ENCODE measurements around the gene AK8.

AK8 gene

DNA sequence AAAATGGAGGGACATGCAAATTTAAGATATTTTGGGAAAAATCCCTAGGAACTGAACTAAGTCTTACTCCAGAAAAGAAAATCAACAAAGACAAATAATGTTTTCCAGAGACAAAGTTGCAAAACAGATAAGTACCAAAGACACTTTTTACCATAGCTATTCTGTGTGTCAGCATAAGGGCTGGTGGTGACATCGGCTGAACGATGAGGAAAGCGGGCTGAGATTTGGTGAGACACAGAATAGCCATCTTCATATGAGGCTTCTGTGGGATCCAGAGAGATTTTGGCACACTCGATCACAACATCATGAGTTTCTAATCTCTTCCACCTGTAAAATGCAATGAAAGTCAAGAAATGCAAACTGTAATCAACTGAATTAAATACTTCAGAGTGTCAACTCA is 34.0 kb upstream of the AK8 start:
- peaks cover 69% of the 10 kb centered on the region for H3K36me3 ChIP-seq

DNA sequence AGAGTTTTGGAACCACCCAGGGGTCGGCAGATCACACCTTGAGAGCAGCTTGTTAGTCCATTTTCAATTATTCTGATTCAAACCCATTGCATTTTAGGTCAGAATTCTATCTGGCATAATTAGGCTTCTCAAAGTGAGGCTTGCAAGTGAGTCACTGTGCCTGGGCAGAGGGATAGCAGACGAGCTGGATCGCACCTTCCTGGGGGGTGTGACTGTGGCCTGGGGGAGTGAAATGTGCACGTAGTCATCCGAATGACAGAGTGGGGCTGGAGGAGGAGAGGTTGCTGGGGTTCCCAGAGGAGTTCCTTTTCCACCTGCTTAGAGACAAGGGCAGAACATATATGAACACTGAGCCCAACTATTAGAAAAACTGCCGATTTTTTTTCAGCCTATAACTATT is 32.3 kb upstream of the AK8 start:
- Histone ChIP-seq H3K27me3 (no peaks in the 10 kb centered on the region), H3K4me3 (ENCODE audit: low read depth in 1 of 2, low read length in 1 of 2) (no peak overlapping the region), H3K9me3 (no peaks in the 10 kb centered on the region), H3K36me3 (peaks cover 67% of the 10 kb centered on the region), H3K27ac (no peak overlapping the region), H3K4me1 (ENCODE audit: control insufficient read depth in 1 of 2, insufficient read depth in 1 of 2, low read depth in 1 of 2, low read length in 1 of 2) (no peaks in the 10 kb centered on the region)
- TF ChIP-seq, protein P1, sequence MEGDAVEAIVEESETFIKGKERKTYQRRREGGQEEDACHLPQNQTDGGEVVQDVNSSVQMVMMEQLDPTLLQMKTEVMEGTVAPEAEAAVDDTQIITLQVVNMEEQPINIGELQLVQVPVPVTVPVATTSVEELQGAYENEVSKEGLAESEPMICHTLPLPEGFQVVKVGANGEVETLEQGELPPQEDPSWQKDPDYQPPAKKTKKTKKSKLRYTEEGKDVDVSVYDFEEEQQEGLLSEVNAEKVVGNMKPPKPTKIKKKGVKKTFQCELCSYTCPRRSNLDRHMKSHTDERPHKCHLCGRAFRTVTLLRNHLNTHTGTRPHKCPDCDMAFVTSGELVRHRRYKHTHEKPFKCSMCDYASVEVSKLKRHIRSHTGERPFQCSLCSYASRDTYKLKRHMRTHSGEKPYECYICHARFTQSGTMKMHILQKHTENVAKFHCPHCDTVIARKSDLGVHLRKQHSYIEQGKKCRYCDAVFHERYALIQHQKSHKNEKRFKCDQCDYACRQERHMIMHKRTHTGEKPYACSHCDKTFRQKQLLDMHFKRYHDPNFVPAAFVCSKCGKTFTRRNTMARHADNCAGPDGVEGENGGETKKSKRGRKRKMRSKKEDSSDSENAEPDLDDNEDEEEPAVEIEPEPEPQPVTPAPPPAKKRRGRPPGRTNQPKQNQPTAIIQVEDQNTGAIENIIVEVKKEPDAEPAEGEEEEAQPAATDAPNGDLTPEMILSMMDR (IDR thresholded peaks at IDR 0.05) = no peak

More for the DNA sequence above, 34.0 kb upstream of the AK8 start:
- H3K27me3 ChIP-seq = no peaks in the 10 kb centered on the region
- no peaks in the 10 kb centered on the region for H3K9me3 ChIP-seq
- TF ChIP-seq, protein P1 (IDR thresholded peaks at IDR 0.05) = no peak
- H3K4me1 ChIP-seq (ENCODE audit: control insufficient read depth in 1 of 2, insufficient read depth in 1 of 2, low read depth in 1 of 2, low read length in 1 of 2) = no peaks in the 10 kb centered on the region
- H3K27ac ChIP-seq = no peak overlapping the region
- H3K4me3 ChIP-seq (ENCODE audit: low read depth in 1 of 2, low read length in 1 of 2) = no peak overlapping the region

DNA sequence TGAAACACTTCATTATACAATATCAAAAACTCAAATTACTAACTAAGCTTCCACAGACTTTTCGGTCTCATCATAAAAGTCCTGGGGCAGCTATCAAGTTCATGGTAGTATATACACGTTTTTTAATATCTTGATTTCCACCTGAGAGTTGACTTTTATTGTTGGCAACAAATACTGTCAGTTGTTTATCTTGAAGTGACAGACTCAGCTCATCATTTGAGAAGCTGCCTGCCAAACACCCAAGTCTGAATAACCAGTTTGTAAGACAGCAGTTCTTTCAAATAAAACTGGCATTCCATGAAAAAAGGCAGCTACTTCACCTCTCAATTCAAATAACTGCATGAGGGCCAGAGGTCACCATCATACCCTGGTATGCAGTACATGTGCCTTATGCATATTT is 31.2 kb upstream of the AK8 start:
- H3K27ac ChIP-seq = no peak overlapping the region
- no peaks in the 10 kb centered on the region for H3K9me3 ChIP-seq
- no peak overlapping the region for H3K4me3 ChIP-seq (ENCODE audit: low read depth in 1 of 2, low read length in 1 of 2)
- H3K36me3 ChIP-seq = peaks cover 67% of the 10 kb centered on the region
- TF ChIP-seq, protein P1 (IDR thresholded peaks at IDR 0.05) = no peak
- no peaks in the 10 kb centered on the region for H3K27me3 ChIP-seq
- H3K4me1 ChIP-seq (ENCODE audit: control insufficient read depth in 1 of 2, insufficient read depth in 1 of 2, low read depth in 1 of 2, low read length in 1 of 2) = no peaks in the 10 kb centered on the region

DNA sequence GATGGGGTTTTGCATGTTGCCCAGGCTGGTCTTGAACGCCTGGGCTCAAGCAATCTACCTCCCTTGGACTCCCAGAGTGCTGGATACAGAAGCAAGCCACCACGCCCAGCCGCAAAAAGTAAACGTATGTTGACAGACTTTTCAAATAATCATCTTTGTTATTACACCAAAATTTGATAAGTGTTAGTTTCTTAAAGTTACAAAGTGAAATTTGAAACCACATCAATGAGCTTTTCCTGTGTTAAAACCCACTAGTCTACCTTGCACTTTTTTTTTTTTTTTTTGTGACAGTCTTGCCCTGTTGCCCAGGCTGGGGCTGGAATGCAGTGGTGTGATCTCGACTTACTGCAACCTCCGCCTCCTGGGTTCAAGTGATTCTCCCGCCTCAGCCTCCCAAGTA is 30.6 kb upstream of the AK8 start:
- Histone ChIP-seq H3K27me3 (no peaks in the 10 kb centered on the region), H3K4me3 (ENCODE audit: low read depth in 1 of 2, low read length in 1 of 2) (no peak overlapping the region), H3K9me3 (no peaks in the 10 kb centered on the region), H3K36me3 (peaks cover 69% of the 10 kb centered on the region), H3K4me1 (ENCODE audit: control insufficient read depth in 1 of 2, insufficient read depth in 1 of 2, low read depth in 1 of 2, low read length in 1 of 2) (no peaks in the 10 kb centered on the region), H3K27ac (no peak overlapping the region)
- TF ChIP-seq, protein P1 (IDR thresholded peaks at IDR 0.05) = no peak

DNA sequence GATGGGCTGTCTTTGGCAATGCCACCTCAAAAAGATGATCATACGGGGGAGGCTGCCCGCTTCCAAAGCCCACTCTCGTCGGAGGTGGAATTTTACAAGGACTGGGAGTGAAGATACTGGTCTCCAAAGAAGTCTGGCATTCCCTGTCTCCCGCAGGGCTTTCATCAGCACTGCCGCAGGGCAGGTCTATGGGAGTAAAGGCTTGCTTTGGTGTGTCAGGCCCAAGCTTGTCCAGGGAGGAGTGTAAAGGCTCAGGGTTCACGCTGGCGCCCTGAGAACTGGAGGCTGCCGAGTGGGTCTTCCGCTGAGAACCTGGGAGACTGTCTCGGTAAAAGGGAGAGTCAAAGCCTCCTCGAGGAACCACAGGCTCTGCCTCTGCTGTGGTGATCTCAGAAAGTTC is 27.6 kb upstream of the AK8 start:
- Histone ChIP-seq H3K4me1 (ENCODE audit: control insufficient read depth in 1 of 2, insufficient read depth in 1 of 2, low read depth in 1 of 2, low read length in 1 of 2) (no peaks in the 10 kb centered on the region), H3K9me3 (no peaks in the 10 kb centered on the region), H3K4me3 (ENCODE audit: low read depth in 1 of 2, low read length in 1 of 2) (no peak overlapping the region), H3K36me3 (peaks cover 75% of the 10 kb centered on the region), H3K27me3 (no peaks in the 10 kb centered on the region), H3K27ac (no peak overlapping the region)
- TF ChIP-seq, protein P1 (IDR thresholded peaks at IDR 0.05) = no peak
